ENCODE measurements around the gene NAP1L1.

- TF ChIP-seq, protein P1, sequence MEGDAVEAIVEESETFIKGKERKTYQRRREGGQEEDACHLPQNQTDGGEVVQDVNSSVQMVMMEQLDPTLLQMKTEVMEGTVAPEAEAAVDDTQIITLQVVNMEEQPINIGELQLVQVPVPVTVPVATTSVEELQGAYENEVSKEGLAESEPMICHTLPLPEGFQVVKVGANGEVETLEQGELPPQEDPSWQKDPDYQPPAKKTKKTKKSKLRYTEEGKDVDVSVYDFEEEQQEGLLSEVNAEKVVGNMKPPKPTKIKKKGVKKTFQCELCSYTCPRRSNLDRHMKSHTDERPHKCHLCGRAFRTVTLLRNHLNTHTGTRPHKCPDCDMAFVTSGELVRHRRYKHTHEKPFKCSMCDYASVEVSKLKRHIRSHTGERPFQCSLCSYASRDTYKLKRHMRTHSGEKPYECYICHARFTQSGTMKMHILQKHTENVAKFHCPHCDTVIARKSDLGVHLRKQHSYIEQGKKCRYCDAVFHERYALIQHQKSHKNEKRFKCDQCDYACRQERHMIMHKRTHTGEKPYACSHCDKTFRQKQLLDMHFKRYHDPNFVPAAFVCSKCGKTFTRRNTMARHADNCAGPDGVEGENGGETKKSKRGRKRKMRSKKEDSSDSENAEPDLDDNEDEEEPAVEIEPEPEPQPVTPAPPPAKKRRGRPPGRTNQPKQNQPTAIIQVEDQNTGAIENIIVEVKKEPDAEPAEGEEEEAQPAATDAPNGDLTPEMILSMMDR (IDR thresholded peaks at IDR 0.05): peak in 1 of 12 donors; percentile 10
- no peak for TF ChIP-seq POLR2A (IDR thresholded peaks at IDR 0.05)
These were observed 3.6 kb downstream of the NAP1L1 start for GRCh38 chr12:76080729-76081415.

Data from heart left ventricle (tissue), 13 donors.